HG02970 (cell line): ENCODE data around the gene RCOR1.
"Not testable (repeated sequence)": the region's sequence is repeated elsewhere in the genome, so short reads cannot be mapped to it uniquely, and the experiment has no call there.

Source experiments
- ATAC-seq: cut with Tn5 transposase; IDR thresholded peaks from one replicate; pipeline ENCODE4 v1.9.1; 2021; ENCODE audit warnings: mild to moderate bottlenecking, moderate library complexity, moderate number of reproducible peaks; ENCODE audit not compliant: unreplicated experiment, low FRiP score

Gene RCOR1

DNA sequence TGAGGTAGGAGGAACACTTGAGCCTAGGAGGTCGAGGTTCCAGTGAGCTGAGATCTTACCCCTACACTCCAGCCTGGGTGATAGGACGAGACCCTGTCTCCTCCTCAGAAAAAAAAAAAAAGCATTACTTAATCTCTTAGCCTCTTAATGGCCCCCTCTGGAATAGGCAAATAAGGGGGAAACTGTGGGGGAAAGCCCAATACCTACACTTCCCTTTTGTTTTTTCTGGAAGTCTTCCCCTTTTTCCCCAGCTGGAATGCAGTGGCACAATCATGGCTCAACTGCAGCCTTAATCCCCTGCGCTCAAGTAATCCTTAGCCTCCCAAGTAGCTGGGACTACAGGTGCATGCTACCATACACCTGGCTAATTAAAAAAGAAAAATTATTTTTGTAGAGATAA, 32.2 kb downstream of the RCOR1 start:
- ATAC-seq = no peak

DNA sequence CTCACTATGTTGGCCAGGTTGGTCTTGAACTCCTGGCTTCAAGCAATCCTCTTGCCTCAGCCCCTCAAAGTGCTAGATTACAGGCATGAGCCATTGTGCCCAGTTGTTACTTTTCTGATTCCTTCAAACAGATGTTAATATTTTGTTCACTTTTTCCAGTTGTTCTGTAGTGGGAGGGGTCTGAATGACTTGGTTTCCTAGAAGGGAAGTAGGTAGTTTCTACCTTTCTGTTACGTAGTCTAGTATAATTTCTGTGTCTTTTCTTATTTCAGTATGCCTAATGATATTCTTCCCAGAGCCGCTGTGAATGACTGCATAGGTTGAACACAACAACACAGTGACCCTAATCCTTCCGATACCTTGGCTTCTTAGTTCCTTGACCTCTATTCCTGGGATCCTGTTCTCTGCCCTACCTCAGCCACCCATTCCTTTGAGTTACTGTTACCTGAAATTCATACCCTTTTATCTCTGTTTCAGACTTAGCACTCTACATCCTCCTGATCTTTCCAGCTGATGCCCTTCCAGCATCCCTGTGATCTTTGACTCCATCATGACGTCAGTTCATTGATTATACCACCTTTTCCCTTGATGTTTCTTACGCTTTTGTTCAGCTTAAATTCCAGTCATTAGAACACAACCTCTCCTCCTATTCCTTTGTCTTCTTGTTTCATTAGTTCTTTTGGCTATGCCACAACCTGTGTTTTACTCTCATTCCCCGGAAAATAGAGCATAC, 33.3 kb downstream of the RCOR1 start:
- no peak for ATAC-seq

DNA sequence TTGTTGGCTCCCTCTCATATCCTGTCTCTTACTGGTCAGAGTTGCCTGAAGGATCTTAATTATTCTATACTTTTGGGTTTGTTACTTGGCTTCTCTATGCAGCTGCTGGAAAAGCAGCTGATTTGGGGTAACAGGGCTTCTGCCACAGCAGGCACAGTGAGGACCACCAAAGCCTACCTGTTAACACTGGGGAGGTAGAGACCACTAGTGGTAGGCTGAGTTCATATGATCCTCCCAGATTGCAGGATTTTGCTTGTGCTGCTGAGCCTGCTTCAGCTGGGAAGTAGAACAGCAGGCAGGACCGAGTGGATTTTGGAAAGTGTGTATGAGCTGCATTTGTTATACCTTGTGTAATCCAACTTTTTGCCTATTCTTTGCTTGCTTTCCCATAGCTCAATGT, 34.1 kb downstream of the RCOR1 start:
- ATAC-seq = no peak

DNA sequence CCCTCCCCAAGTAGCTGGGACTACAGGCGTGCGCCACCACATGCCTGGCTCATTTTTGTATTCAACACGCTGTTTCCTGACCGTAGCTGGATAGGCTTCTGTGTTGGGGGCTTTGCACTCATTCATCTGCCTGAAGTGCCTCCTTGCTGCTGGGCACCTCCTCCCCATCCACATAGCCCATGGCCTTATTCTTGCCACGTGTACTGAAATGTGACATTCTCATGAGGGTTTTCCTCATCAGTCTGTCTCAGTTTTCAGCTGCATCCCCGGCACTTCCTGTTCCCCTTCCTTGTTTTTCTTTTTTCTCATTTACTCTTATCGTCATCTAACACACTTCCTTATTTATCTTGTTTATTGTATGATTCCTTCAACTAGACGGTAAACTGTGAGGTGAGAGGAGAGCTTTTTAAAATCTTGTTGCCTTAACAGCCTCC, 36.6 kb downstream of the RCOR1 start:
- no peak for ATAC-seq

DNA sequence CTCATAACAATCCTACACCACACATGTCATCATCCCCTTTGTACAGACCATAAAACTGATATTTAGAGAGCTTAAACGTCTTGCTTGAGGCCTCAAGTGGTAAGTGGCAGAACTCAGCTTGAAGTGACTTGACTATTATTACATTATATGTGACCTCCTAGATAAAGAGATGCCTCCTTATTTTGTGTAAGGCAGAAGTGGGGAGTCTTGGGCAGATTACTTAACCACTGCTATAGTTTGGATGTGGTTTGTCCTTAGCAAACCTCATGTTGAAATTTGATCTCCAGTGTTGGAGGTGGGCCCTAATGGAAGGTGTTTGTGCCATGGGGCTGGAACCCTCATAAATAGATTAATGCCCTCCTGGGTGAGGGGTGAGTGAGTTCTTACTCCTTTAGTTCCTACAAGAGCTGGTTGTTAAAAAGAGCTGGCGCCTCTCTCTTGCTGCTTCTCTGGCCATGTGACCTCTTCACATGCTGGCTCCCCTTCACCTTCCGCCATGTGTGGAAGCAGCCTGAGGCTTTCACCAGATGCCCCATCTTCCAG, 37.4 kb downstream of the RCOR1 start:
- no peak for ATAC-seq

DNA sequence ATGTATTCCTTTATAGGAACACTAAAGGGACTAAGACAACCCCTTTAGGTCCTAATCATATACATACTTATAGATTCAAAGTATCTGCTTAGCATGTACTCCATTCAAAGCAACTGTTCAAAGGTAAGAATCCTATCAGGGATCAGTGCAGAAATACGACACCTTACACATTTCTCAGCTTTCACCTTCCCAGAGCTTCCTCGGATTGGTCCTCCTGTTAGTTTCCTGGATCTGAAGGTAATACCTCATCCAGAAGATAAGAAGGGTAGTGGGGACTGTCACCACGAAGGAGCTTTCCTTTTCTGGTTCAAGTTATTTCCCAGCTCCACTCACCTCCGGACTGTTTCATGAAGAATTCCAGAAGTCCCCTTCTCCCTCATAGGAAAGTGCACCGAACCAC, 38.0 kb downstream of the RCOR1 start:
- no peak for ATAC-seq

DNA sequence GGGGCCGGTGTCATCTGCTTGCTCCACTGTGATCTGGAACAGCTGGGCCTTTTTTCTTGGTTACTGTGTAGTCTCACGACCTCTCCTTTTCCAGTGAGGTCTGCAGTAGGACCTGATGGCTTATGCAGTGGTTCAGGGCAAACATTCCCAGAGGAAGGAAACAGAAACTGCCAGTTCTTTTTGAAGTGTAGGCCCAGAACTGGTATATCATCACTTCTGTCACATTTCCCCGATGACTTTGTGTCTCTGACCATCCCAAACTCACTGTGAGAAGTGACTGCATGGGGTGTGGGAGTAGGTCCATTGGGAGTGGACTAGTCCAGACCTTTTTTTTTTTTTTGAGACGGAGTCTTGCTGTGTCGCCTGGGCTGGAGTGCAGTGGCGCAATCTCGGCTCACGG, 38.4 kb downstream of the RCOR1 start:
- ATAC-seq = no peak

DNA sequence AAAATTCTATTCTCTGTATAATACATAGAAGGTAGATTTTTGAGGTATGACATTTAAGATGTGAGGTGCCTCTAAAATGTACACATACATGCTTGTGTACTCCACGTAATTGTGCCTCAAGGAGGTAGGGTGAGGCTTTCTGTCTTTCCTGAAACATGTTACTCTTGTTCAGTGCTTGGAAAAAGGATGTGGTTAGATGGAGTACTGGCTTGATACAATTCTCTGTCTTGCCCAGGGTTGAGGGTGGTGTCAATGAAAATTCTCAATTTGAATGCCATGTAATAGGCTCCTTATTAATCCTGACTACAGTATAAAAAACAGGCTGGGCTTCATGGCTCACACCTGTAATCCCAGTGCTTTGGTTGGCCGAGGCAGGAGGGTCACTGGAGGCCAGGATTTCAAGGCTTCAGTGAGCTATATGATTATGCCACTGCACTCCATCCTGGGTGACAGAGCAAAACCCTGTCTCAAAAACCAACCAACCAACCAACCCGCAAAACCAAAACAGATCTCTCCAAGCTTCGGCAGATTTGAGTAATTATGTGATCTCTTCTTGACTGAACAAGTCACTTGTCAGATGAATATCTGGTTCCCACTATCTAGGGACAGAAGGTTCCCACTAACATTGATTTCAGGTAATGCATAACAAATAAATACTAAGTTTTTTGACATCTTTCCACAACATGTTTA, 41.6 kb downstream of the RCOR1 start:
- no peak for ATAC-seq

DNA sequence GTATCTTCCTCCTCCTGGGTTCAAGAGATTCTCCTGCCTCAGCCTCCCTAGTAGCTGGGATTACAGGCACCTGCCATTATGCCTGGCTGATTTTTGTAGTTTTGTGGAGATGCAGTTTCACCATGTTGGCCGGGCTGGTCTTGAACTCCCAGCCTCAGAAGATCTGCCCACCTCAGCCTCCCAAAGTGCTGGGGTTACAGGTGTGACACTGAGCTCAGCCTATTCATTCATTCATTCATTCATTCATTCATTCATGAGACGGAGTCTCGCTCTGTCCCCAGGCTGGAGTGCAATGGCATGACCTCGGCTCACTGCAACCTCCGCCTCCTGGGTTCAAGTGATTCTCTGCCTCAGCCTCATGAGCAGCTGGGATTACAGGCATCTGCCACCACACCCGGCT, 47.2 kb downstream of the RCOR1 start:
- not testable (repeated sequence) for ATAC-seq

DNA sequence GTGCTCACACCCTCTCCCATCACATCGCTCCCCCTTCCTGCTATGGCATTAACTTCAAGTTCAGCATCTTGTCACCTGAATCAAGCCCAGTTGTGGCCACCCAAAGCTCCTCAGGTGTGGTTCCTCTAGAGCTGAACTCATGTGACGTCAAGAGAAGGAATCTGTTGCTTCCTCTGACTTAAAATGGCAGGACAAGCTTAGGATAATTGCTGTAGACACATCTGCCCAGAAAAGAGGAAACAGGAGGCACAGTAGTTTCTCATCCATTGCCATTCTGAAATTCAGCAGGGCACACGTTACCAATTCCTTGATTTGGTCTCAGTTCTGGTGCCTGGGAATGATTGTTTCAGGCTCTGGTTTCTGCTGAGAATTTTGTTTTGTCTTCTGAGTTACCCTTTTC, 52.1 kb downstream of the RCOR1 start:
- ATAC-seq = no peak

DNA sequence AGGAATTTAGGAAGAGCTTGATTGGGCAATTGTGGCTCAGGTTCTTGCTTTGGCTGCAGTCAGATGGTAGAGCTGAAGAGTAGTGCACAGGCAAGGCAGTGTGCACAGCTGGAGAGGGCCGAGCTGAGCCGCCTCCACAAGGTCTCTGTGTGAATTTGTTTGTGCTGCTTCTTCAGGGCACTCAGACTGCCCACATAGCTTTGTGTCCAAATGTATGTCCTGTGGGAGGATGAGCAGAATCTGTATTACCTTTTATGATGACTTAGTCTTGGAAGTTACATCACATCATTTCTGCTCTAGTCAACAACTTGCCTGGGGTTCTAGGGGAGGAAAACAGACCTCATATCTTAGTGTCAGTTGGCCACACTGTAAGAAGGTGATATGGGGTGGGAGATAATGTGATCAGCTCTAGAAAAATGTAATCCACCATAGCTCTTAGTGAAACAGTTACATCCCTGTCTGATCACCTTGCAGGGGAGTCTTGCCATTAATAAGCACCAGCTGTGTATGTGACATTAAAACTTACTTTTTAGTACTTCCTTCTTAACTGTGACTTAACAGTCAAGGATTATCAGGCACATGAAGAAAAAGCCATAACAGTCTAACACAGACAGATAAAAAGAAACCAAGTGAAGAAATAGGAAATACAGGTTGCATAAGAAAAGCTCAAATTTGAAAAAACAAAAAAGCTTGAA, 53.4 kb downstream of the RCOR1 start:
- no peak for ATAC-seq

DNA sequence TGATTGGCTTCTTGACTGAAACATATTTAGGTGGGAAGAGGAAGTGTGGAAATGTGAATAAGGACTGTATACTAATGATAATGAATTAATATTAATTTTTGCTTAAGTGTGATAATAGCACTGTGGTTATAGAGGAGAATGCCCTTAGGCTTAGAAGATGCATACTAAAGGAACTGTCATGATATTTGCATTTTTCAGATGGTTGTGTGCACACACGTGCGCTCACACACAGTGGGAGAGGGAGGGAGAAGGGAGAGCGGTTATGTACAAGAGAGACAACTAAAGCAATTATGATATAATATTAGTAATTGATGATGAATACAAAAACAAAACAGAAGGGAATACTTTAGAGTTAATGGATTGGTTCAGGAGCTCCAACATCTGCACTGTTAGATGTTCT, 54.2 kb downstream of the RCOR1 start:
- no peak for ATAC-seq

DNA sequence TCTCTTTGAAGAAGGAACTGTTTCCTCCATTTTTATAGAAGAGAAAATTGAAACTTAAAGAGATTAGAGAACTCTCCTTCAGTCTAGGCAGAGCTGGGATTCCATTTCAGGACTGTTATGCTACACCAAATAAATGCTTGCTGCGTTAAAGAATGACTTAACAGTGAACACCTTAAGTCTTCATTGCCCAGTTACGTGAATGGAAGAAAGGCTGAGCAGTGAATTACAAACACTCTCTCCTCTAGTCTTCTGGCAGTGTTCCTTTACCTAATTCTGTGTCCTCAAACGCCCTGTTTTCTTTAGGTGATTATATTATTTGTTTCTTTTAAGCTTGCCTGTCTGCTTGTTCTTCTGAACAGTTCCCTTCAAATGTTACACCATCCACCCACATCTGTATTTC, 59.7 kb downstream of the RCOR1 start:
- ATAC-seq = no peak

DNA sequence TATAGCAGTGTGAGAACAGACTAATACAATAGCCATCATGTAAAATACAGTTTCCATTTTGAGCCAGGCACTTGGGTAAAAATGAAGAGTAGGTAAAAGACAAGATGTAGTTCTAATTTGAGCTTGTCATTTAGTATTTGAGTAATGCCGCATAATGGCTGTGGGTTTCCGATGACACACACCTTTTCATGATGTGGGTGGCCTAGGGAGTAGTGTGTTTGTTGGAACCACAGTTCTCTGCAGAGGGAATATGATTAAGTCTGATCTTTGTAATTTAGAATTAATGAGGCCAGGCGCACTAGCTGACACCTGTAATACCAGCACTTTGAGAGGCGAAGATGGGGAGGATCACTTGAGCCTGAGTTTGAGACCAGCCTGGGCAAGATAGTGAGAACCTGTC, 61.8 kb downstream of the RCOR1 start:
- no peak for ATAC-seq

DNA sequence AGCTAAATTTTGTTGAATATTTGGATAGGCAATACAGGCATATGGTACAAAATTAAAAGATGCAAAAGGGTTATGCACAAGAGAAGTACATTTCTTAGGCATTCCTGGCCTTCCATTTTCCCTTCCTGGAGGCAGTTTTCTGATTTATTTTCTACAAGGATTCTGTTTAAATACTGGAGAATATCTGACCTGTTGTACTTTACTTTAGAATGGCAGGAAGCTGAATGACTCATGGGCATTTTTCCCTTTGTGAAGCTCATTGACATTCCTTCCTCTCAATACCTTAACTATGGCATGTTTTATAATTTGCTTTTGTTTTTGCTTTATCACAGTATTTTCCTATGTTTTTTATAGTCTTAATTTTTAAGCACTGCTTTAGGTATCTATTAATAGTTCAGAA, 62.7 kb downstream of the RCOR1 start:
- ATAC-seq = no peak

DNA sequence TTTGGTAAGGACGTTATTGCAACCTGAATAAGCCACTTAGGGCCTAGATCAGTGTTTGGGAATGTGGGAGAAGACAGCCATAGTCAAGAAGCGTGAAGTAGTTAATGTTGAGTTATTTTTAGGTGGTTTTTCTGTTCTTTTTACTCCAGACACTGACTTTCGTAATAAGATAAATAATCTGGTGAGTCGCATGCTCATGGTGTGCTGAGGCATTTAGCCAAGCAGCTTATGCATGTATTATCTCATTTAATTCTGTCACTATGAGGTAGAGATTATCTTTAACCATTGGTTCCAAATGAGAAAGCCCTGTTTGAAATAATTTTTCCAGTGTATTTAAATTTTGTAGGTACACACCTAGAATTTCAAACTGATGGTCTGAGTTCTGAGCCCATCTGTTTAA, 67.3 kb downstream of the RCOR1 start:
- ATAC-seq = no peak

DNA sequence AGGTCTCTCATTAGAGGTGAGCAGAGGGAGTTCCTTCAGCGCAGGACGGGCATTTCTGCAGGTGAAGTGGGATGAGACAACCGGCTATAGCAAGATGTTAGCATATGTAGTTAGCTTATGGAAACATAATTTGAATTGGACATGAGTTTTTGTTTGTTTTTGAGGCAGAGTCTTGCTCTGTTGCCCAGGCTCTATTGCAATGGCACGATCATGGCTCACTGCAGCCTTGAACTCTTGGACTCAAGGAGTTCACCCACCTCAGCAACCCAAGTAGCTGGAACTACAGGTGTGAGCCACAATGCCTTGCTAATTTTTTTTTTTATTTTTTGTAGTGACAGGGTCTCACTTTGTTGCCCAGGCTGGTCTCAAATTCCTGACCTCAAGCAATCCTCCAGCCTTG, 69.2 kb downstream of the RCOR1 start:
- no peak for ATAC-seq

DNA sequence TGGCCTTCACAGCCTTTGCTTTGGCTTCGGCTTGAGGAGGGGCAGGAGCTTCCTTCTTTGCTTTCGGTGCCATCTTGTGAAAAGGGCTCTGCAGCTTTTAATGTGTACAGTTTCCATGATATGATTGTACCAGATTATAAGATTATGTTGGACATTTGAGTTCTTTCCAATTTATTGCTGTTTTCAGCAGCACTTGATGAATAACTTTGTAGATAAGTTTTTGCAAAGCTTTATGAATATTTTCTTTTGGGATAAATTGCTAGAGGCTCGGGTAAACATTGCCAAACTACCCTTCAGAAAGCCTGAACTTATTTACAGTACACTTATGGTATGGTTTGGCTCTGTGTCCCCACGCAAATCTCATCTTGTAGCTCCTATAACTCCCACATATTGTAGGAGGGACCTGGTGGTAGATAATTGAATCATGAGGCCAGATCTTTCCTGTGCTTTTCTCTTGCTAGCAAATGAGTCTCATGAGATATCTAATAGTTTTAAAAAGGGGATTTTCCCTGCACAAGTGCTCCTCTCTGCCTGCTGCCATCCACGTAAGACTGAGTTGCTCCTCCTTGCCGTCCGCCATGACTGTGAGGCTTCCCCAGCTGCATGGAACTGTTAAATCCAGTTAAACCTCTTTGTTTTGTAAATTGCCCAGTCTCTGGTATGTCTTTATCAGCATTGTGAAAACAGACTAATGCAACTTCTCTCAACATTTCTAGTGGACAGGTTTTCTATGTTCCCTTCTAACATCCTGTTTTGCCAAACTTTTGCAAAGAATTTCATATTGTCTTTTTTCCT, 70.4 kb downstream of the RCOR1 start:
- no peak for ATAC-seq

DNA sequence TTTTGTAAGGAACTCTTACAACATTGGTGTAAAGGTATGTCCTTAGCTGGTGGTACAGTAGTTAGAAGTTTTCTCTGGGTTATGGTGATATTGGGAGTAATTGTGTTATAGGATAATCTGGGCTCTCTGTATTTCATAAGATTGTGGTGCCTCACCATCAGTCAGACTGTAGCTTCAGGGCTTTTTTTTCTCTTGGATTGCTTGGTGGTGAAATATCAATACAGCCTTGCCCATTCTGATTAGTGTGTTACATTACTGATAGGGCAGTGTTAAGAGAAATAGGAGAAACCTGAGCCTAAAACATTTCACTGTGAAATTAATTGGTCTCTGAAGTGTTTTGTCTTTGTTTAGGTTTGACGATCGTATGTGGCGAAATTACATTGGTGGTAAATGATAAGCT, 71.0 kb downstream of the RCOR1 start:
- ATAC-seq = no peak

DNA sequence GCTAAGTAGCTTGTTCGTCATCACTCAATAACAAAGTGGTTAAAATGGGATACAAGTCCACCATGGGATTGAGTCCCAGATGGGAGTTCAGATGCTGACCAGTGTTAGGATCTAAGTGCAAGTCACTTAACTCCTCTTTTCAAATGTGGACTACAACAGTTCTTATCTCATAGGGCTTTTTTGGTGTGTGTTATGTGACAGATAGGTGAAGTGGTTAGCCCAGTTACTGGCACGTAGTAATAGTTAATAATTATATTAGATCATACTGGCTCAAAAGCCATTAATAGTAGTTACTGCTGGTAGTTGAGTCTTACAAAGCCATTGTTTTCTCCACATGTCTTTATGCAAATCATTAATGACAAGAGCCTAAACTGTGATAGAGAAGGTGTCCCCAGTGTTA, 73.2 kb downstream of the RCOR1 start:
- ATAC-seq = no peak

DNA sequence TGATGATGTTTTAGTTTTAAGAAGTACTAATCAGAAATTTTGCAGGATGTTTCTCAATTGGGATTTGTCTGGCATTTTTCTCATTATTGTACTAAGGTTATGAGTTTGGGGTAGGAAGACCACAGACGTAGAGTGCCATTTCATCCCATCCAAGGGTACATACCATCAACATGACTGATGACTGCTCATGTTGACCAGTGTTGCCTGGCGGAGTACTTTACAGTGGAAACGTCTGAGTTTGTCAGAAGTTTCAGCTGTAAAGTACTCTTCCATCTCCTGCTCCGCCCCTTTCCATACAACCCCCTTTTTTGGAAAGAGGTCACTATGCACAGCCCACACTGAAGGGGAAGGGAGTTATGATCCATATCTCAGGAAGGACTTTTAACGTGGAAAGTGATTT, 74.2 kb downstream of the RCOR1 start:
- ATAC-seq = no peak
